Heart right ventricle (tissue), 16 donors: ENCODE data around the gene PIEZO1. TPM values are rescaled to one million over a fixed set of nuclear protein-coding genes. Genes with fewer than 3 reads are reported as not detected.
A peak's percentile ranks its signal among the peaks of the same experiment; 100 is the strongest.

Experiments used
- ATAC-seq, 8 donors: fragments of 200-7000 bp; cut with Tn5 transposase; one replicate each; pipeline ENCODE4 v1.9.1; 2020; ENCODE audit warnings: mild to moderate bottlenecking in 8 of 8, moderate library complexity in 8 of 8, moderate number of reproducible peaks in 1 of 8
- DNase-seq, 2 donors: peaks; one replicate each; pipeline ENCODE4 v3.0.0-alpha.2; 2020
- H3K27ac ChIP-seq, 10 donors: fragments of 200-600 bp; sonication (generic) in 2 of 10; one replicate each; pipeline versions ENCODE4 v1.5.0 to v1.8.0; 2020 to 2022; ENCODE audit warnings: mild to moderate bottlenecking in 3 of 10
- H3K27me3 ChIP-seq, 7 donors: fragments of 200-600 bp; one replicate each; pipeline ENCODE4 v1.8.0; 2021 to 2022; ENCODE audit warnings: mild to moderate bottlenecking in 2 of 7
- H3K36me3 ChIP-seq, 9 donors: fragments of 200-600 bp; sonication (generic) in 1 of 9; one replicate each; pipeline versions ENCODE4 v1.5.0 to v1.8.0; 2020 to 2022; ENCODE audit warnings: mild to moderate bottlenecking in 2 of 9
- H3K4me1 ChIP-seq, 9 donors: fragments of 200-600 bp; sonication (generic) in 1 of 9; one replicate each; pipeline versions ENCODE4 v1.5.0 to v1.8.0; 2020 to 2022; ENCODE audit warnings: mild to moderate bottlenecking in 4 of 9
- H3K4me3 ChIP-seq, 10 donors: fragments of 200-600 bp; sonication (generic) in 2 of 10; one replicate each; pipeline versions ENCODE4 v1.5.0 to v1.8.0; 2020 to 2022; ENCODE audit warnings: mild to moderate bottlenecking in 7 of 10, moderate library complexity in 2 of 10
- H3K9me3 ChIP-seq, 11 donors: fragments of 200-600 bp in 10 of 11; sonication (generic) in 2 of 11; one replicate each; pipeline versions ENCODE4 v1.5.0 to v1.8.0; 2013 to 2022; ENCODE audit warnings: mild to moderate bottlenecking in 2 of 11, control low read depth in 1 of 11, moderate library complexity in 1 of 11
- CTCF ChIP-seq, 9 donors: fragments of 200-600 bp; sonication (generic) in 2 of 9; IDR thresholded peaks; one replicate each; pipeline versions ENCODE4 v1.5.0 to v1.8.0; 2021 to 2022; ENCODE audit warnings: antibody characterized with exemption in 9 of 9, mild to moderate bottlenecking in 5 of 9, moderate library complexity in 1 of 9
- WGBS, 2 donors: extraction: QIAGEN DNeasy Blood & Tissue Kit; methylation state at CpG; one replicate each; pipeline ENCODE4 v1.1.7; 2013; ENCODE audit warnings: inconsistent platforms in 1 of 2; 5-methylcytosine and 5-hydroxymethylcytosine counted together
- intact Hi-C, 10 donors: fragments of 100-400 bp; cut with DNase I; formaldehyde crosslinking; loops; one replicate each; pipeline versions ENCODE4 v1.11.1 to v1.14.2; 2022
- polyA plus RNA-seq, 2 donors: library from polyadenylated mRNA; stranded (reverse); fragments of 200-250 nt; gene quantifications; one replicate each; pipeline ENCODE4 v1.2.3, GENCODE V29; 2013
- total RNA-seq, 10 donors: library from RNA; stranded (reverse); fragmentation: NEBNext Ultra II Directional in 3 of 10; extraction: Animal tissue kit (Norgen Biotek cat#: 25700) in 3 of 10; gene quantifications; one replicate each; pipeline versions ENCODE4 v1.2.1 to v1.2.4, GENCODE V29; 2021 to 2023
- donor health status: Arrhythmogenic right ventricular cardiomyopathy.
- donor health status: ischemic (EF 13 %, LVEDD 7.1; RV severe dilation, severe dysfunction).
- donor health status: healthy with polysubstance abuse.
- donor health status: DM: no; HTN: yes; CAD: no.
- donor health status: DM: no; HTN: no; CAD: no.
- donor health status: ischemic (EF 25% LVEDD 6.9; RV normal size, moderate dysfunction).
- donor health status: ischemic (EF 25% LVEDD 5.7; RV mildly dilated, moderate dysfunction).
- donor health status: healthy.
- donor health status: DM: yes; HTN: yes; CAD: no.
- donor health status: Ischemic cardiomyopathy.
- donor health status: ischemic (EF 35%, LVEDD 5.7; RV mildly dilated, moderate dysfunction).
- donor health status: nonischemic (EF 11% LVEDD 7.7; RV severe dilation, severe dysfunction).
- donor health status: DM: yes; HTN: yes; CAD: no.
- donor health status: PGD.
- donor health status: ischemic (EF 29% LVEDD 5.4; RV normal size, mild dysfunction).
- donor health status: nonischemic (EF 23%, LVEDD 6.1; RV moderate dilation, normal function).

PIEZO1 gene
- total and polyA plus RNA-seq, 12 donors: 12.3 to 78.2 (median 18.0) TPM

- H3K9me3 ChIP-seq: no peaks in the 10 kb centered on the region
- H3K27ac ChIP-seq: peak overlapping the region in 9 of 10 donors; percentile 64 to 97 (median 83)
- intact Hi-C loops: loop anchor here in 3 of 10 donors (5.0 to 10.0 kb wide), 2 partner anchors 40 to 128 kb away; partner anchors contain the start of genes ZC3H18 (in 2 of the 3) and MVD (in 1 of the 3)
- peaks cover 14 to 77% (median 62%) of the 10 kb centered on the region in 9 donors for H3K4me1 ChIP-seq
- peak overlapping the region in 4 of 10 donors; percentile 77 to 99 (median 98) for H3K4me3 ChIP-seq
- WGBS, 2 donors: 84 to 88% methylated on average over 31 of the region's 31 CpGs
- no peaks in the 10 kb centered on the region for H3K27me3 ChIP-seq
- ATAC-seq: no peak
- peaks cover 0 to 42% (median 18%) of the 10 kb centered on the region in 9 donors for H3K36me3 ChIP-seq
- no peak for TF ChIP-seq CTCF (IDR thresholded peaks at IDR 0.05)
- DNase-seq: no peak
Observed at GRCh38 chr16:88702371-88703210, 82.4 kb downstream of the PIEZO1 start.

- peak overlapping the region in 9 of 10 donors; percentile 6 to 99 (median 35) for H3K4me3 ChIP-seq
- ATAC-seq (peak in 4 of 8 donors; percentile 1 to 31 (median 16)), DNase-seq (peak in 1 of 2 donors; percentile 45)
- H3K9me3 ChIP-seq: no peaks in the 10 kb centered on the region
- WGBS, 2 donors: 63 to 65% methylated on average over 30 of the region's 30 CpGs
- peaks cover 0 to 50% (median 25%) of the 10 kb centered on the region in 9 donors for H3K36me3 ChIP-seq
- H3K27ac ChIP-seq: peak overlapping the region; percentile 48 to 97 (median 81)
- TF ChIP-seq CTCF (IDR thresholded peaks at IDR 0.05): no peak
- no peaks in the 10 kb centered on the region for H3K27me3 ChIP-seq
- intact Hi-C loops: loop anchor here in 3 of 10 donors (5.0 to 10.0 kb wide), 2 partner anchors 39 to 127 kb away; partner anchors contain the start of genes ZC3H18 (in 2 of the 3) and MVD (in 1 of the 3)
- peaks cover 7 to 69% (median 53%) of the 10 kb centered on the region in 9 donors for H3K4me1 ChIP-seq
Observed at GRCh38 chr16:88701581-88702370, 83.2 kb downstream of the PIEZO1 start.

GRCh38 chr16:88700636-88701482 lies 84.2 kb downstream of the PIEZO1 start:
- intact Hi-C loops: loop anchor here in 3 of 10 donors (5.0 to 10.0 kb wide), 2 partner anchors 39 to 126 kb away; partner anchors contain the start of genes ZC3H18 (in 2 of the 3) and MVD (in 1 of the 3)
- ATAC-seq (peak; percentile 72 to 93 (median 85)), DNase-seq (peak; percentile 91 to 95)
- Histone ChIP-seq H3K9me3 (no peaks in the 10 kb centered on the region), H3K4me1 (peaks cover 7 to 66% (median 53%) of the 10 kb centered on the region in 9 donors), H3K36me3 (peaks cover 0 to 59% (median 25%) of the 10 kb centered on the region in 9 donors), H3K27ac (peak overlapping the region; percentile 48 to 97 (median 81)), H3K27me3 (no peaks in the 10 kb centered on the region), H3K4me3 (peak overlapping the region in 9 of 10 donors; percentile 6 to 99 (median 35))
- TF ChIP-seq CTCF (IDR thresholded peaks at IDR 0.05): no peak
- 46 to 54% methylated on average over 42 of the region's 42 CpGs for WGBS, 2 donors
